ENCODE measurements around the gene CEP89.

CEP89 gene

DNA sequence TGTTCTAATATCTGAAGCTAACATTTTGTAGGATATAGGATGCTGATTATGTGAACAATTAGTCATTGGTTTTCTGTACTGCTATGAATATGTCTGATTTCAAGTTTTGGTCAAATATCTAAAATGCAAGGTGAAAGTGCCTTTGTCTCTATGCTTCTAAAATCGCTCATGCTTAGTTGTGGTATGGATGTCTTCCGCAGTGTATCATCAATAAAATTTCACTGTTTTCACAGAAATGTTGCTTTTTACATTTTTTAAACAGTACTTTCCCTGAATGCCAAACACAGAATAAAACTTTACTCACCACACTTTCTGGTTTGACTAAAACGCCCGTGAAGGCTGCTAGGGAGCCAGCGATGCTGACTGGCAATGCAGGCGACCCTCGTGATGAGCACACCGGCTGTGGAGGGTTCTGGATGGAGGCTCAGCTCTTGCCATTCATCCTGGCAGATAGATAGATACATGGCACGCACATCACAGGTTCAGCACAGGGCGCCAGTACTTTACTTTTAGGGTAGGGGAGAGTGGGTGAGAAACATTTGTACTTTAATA, 142.3 kb downstream of the CEP89 start:
- H3K36me3 ChIP-seq (ENCODE audit: insufficient read depth, low read length) = no peaks in the 10 kb centered on the region
- no peak overlapping the region for H3K4me3 ChIP-seq (ENCODE audit: low read depth in 1 of 2, low read length in 2 of 2)
- H3K9ac ChIP-seq (ENCODE audit: low read length) = no peak overlapping the region
- no peaks in the 10 kb centered on the region for H3K4me1 ChIP-seq (ENCODE audit: insufficient read depth, low read length)
- no peaks in the 10 kb centered on the region for H3K27me3 ChIP-seq (ENCODE audit: control insufficient read depth in 1 of 2, insufficient read depth in 2 of 2, low read length in 2 of 2)
- H3K27ac ChIP-seq (ENCODE audit: low read depth, low read length) = no peak overlapping the region
- no peaks in the 10 kb centered on the region for H3K9me3 ChIP-seq (ENCODE audit: low read length)

GRCh38 chr19:32828643-32829344, 143.0 kb downstream of the CEP89 start:
- Histone ChIP-seq H3K36me3 (ENCODE audit: insufficient read depth, low read length) (no peaks in the 10 kb centered on the region), H3K9ac (ENCODE audit: low read length) (no peak overlapping the region), H3K27me3 (ENCODE audit: control insufficient read depth in 1 of 2, insufficient read depth in 2 of 2, low read length in 2 of 2) (peaks cover 0 to 1% of the 10 kb centered on the region in 2 donors), H3K9me3 (ENCODE audit: low read length) (no peaks in the 10 kb centered on the region), H3K4me3 (ENCODE audit: low read depth in 1 of 2, low read length in 2 of 2) (no peak overlapping the region), H3K4me1 (ENCODE audit: insufficient read depth, low read length) (no peaks in the 10 kb centered on the region), H3K27ac (ENCODE audit: low read depth, low read length) (no peak overlapping the region)

DNA sequence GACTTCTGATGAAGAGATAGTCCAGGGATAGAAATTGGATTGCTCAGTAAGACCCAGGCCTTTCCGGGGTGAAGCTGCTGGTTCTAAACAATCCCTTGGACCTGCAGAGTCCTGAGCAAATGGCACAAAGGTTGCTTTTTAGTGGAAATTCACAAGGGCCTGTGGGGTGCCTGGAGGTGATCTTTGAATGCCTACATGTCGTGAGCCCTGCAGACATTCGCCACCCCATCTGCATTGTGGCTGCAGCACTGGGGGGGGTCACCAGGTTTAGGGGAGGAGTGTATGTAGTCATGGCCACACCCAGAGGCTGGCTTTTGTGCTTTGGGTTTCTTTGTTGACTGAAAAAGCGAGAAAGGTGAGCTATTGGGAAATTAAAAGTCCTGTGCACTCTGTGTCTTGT, 143.6 kb downstream of the CEP89 start:
- no peak overlapping the region for H3K9ac ChIP-seq (ENCODE audit: low read length)
- H3K27ac ChIP-seq (ENCODE audit: low read depth, low read length) = no peak overlapping the region
- H3K36me3 ChIP-seq (ENCODE audit: insufficient read depth, low read length) = no peaks in the 10 kb centered on the region
- H3K9me3 ChIP-seq (ENCODE audit: low read length) = no peaks in the 10 kb centered on the region
- no peaks in the 10 kb centered on the region for H3K4me1 ChIP-seq (ENCODE audit: insufficient read depth, low read length)
- peaks cover 0 to 3% of the 10 kb centered on the region in 2 donors for H3K27me3 ChIP-seq (ENCODE audit: control insufficient read depth in 1 of 2, insufficient read depth in 2 of 2, low read length in 2 of 2)
- H3K4me3 ChIP-seq (ENCODE audit: low read depth in 1 of 2, low read length in 2 of 2) = no peak overlapping the region
